Panc1 (cell line): ENCODE data around the gene MCF2L. TPM values are rescaled to one million over a fixed set of nuclear protein-coding genes. Genes with fewer than 3 reads are reported as not detected.

Source experiments
- ATAC-seq: fragments of 200-7000 bp; cut with Tn5 transposase; 2 replicates; pipeline ENCODE4 v1.9.1; 2020; ENCODE audit warnings: mild to moderate bottlenecking, moderate library complexity
- BruUV-seq: library from RNA; stranded (reverse); fragments of 400-500 nt; replicated peaks from 2 replicates; lab custom pipeline; 2021; lab: Mats Ljungman, UMichigan
- CTCF ChIA-PET: fragments of 300-600 bp; sonication (Branson Sonifier 250); formaldehyde crosslinking; loops from one replicate; lab custom pipeline; 2022; ENCODE audit warnings: antibody characterized with exemption; lab: Charles Lee
- POLR2A ChIA-PET: fragments of 300-600 bp; sonication (Branson Sonifier 250); formaldehyde crosslinking; loops from one replicate; lab custom pipeline; 2022; ENCODE audit warnings: antibody characterized with exemption; lab: Charles Lee
- DNase-seq: peaks from one replicate; pipeline ENCODE4 v3.0.0-alpha.2; 2010; ENCODE audit warnings: low read depth, low spot score
- H3K27ac ChIP-seq: 2 replicates; pipeline ENCODE4 v1.5.1; 2011; ENCODE audit warnings: mild to moderate bottlenecking, low read length, inconsistent platforms
- H3K27me3 ChIP-seq: fragments of 200-500 bp; sonication (Bioruptor generic); 2 replicates; pipeline ENCODE4 v1.6.0; 2014; ENCODE audit warnings: low read length, inconsistent platforms; ENCODE audit not compliant: control insufficient read depth, insufficient read depth
- H3K36me3 ChIP-seq: fragments of 200-500 bp; sonication (Bioruptor generic); 2 replicates; pipeline ENCODE4 v1.5.1; 2014; ENCODE audit warnings: inconsistent platforms, mild to moderate bottlenecking, low read length, moderate library complexity; ENCODE audit not compliant: control insufficient read depth, insufficient read depth
- H3K4me1 ChIP-seq: 2 replicates; pipeline ENCODE4 v1.5.1; 2011; ENCODE audit warnings: inconsistent platforms, mild to moderate bottlenecking, low read length, moderate library complexity; ENCODE audit not compliant: control insufficient read depth, insufficient read depth
- H3K4me3 ChIP-seq, 2 experiments: 2 replicates each; pipeline ENCODE4 v1.5.1; 2011 to 2012; ENCODE audit warnings: low read depth in 2 of 2, low read length in 2 of 2, mild to moderate bottlenecking in 2 of 2, inconsistent platforms in 1 of 2, moderate library complexity in 1 of 2
- H3K9me3 ChIP-seq: fragments of 200-500 bp; sonication (Bioruptor generic); 2 replicates; pipeline ENCODE4 v1.5.1; 2014; ENCODE audit warnings: low read depth, mild to moderate bottlenecking, inconsistent platforms, low read length, moderate library complexity; ENCODE audit not compliant: control insufficient read depth, insufficient read depth
- CTCF ChIP-seq: fragments of 450-650 bp; IDR thresholded peaks from 2 replicates; pipeline ENCODE4 v1.5.1; 2017; ENCODE audit warnings: mild to moderate bottlenecking
- POLR2AphosphoS5 ChIP-seq: IDR thresholded peaks from 2 replicates; pipeline ENCODE4 v1.6.1; 2012; ENCODE audit warnings: mild to moderate bottlenecking, low read depth, low read length, moderate library complexity
- REST ChIP-seq, 2 experiments: IDR thresholded peaks; 2 replicates each; pipeline ENCODE4 v1.6.1; 2011 to 2012; ENCODE audit warnings: low read depth in 2 of 2, control low read depth in 1 of 2, low read length in 1 of 2, mild to moderate bottlenecking in 1 of 2, moderate library complexity in 1 of 2; ENCODE audit not compliant: insufficient read depth in 1 of 2
- SIN3A ChIP-seq: IDR thresholded peaks from 2 replicates; pipeline ENCODE4 v1.6.1; 2012; ENCODE audit warnings: low read depth, mild to moderate bottlenecking, low read length, moderate library complexity, borderline replicate concordance; ENCODE audit not compliant: insufficient read depth
- TCF7L2 ChIP-seq: IDR thresholded peaks from 2 replicates; pipeline ENCODE4 v1.6.1; 2011; ENCODE audit warnings: mild to moderate bottlenecking, low read depth, low read length, inconsistent platforms
- in situ Hi-C: cut with HindIII; loops from 2 replicates; pipeline ENCODE4 v1.10.0; 2016; ENCODE audit warnings: low sequenced_read_pairs, low pct_unique_long_range_greater_than_20kb
- intact Hi-C: fragments of 100-400 bp; cut with micrococcal nuclease; formaldehyde crosslinking; loops from one replicate; pipeline ENCODE4 v1.10.0; 2022; ENCODE audit not compliant: unreplicated experiment
- total RNA-seq: library from RNA; stranded (reverse); gene quantifications from one replicate; pipeline ENCODE4 v1.2.1, GENCODE V29; 2021; ENCODE audit not compliant: unreplicated experiment

Gene MCF2L
- total RNA-seq, 1 experiment from 2014 or later = 0.57 TPM

- no peaks in the 10 kb centered on the region for H3K9me3 ChIP-seq
- no peak for TF ChIP-seq TCF7L2
- TF ChIP-seq CTCF = no peak
- no peak for TF ChIP-seq SIN3A
- TF ChIP-seq REST (IDR thresholded peaks at IDR 0.05; ENCODE audit: insufficient read depth in 1 of 2, low read depth in 2 of 2, low read length in 1 of 2) = no peak
- TF ChIP-seq POLR2AphosphoS5 = no peak
- H3K27me3 ChIP-seq = no peaks in the 10 kb centered on the region
- BruUV-seq = no TSS peak
- ChIA-PET POLR2A (interaction anchor here (0.7 kb wide), 1 partner anchor 33 kb away, joined by 6 read pairs; no protein-coding TSS in a partner anchor), CTCF (no interaction called here)
- H3K4me3 ChIP-seq = peak overlapping the region in 1 of 2 experiments; percentile 11; a peak in 1 of 4 replicates
- no peaks in the 10 kb centered on the region for H3K36me3 ChIP-seq
- intact Hi-C loops (no loop called here), in situ Hi-C loops (no loop called here)
- DNase-seq = no peak
- no peaks in the 10 kb centered on the region for H3K4me1 ChIP-seq
- H3K27ac ChIP-seq = no peak overlapping the region
- peak; percentile 18; the same call in 1 of the 2 replicates for ATAC-seq
These were observed 32.5 kb downstream of the MCF2L start for GRCh38 chr13:113001241-113002140.

DNA sequence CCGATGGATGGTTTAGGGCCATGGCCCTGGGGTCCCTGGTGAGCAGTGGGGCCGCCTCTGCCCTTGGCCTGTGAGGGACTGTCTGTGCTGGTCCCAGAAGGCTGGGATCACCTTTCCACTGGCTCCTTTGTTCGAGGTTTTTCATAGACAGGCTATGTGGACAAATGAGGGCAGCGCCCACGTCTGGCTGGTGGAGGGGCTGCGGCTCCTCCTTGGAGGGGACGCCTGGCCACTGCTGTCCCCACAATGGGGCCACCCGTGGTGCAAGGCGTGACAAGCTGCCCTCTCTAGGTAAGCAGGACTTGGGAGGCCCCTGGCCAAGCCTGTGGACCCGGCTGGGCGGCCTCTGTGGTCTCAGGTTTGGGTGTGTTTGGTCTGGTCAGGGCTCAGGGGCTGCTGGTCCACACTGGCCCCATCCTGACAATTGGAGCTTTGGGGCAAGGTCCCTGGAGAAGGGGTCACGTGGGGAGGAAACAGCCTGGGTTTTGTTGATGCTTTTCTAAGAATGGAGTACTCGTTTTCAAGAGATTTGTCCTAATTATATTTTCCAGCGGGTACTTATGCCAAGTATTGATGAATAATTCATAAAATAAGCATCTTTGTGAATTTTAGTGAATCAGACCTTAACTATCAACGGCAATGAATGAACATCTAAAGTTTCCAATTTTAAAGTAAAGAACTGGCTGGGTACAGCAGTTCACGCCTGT is 33.3 kb downstream of the MCF2L start:
- ChIA-PET CTCF (no interaction called here), POLR2A (no interaction called here)
- intact Hi-C loops (no loop called here), in situ Hi-C loops (no loop called here)
- no peaks in the 10 kb centered on the region for H3K4me1 ChIP-seq
- H3K4me3 ChIP-seq = no peak overlapping the region
- H3K27ac ChIP-seq = no peak overlapping the region
- no peaks in the 10 kb centered on the region for H3K36me3 ChIP-seq
- ATAC-seq (no peak), DNase-seq (no peak)
- H3K9me3 ChIP-seq = no peaks in the 10 kb centered on the region
- TF ChIP-seq REST (IDR thresholded peaks at IDR 0.05; ENCODE audit: insufficient read depth in 1 of 2, low read depth in 2 of 2, low read length in 1 of 2) = no peak
- no peak for TF ChIP-seq SIN3A
- no peak for TF ChIP-seq TCF7L2
- no peak for TF ChIP-seq POLR2AphosphoS5
- TF ChIP-seq CTCF = no peak
- no TSS peak for BruUV-seq
- H3K27me3 ChIP-seq = no peaks in the 10 kb centered on the region
